ENCODE results near the gene GPR119. TPM values are rescaled to one million over a fixed set of nuclear protein-coding genes. Genes with fewer than 3 reads are reported as not detected.

The GPR119 gene
- total and polyA plus RNA-seq, 2 experiments from 2014 or later = not detected

GRCh38 chrX:130418066-130418465, 32.6 kb upstream of the GPR119 start:
- no peaks in the 10 kb centered on the region for H3K9me3 ChIP-seq (ENCODE audit: low read depth)

GRCh38 chrX:130416785-130417184, 31.3 kb upstream of the GPR119 start:
- no peaks in the 10 kb centered on the region for H3K79me2 ChIP-seq (ENCODE audit: insufficient read depth)
- no peaks in the 10 kb centered on the region for H3K27me3 ChIP-seq (replicated peaks; ENCODE audit: insufficient read depth)
- in situ Hi-C loops (cut with MboI) = no loop called here
- H3K9ac ChIP-seq = no peak overlapping the region
- DNase-seq = no peak
- H3K9me2 ChIP-seq (ENCODE audit: insufficient read depth) = no peaks in the 10 kb centered on the region
- TF ChIP-seq EZH2phosphoT487 (IDR thresholded peaks at IDR 0.05; ENCODE audit: insufficient read depth, low read depth) = no peak
- TF ChIP-seq EZH2 (IDR thresholded peaks at IDR 0.05; ENCODE audit: insufficient read depth, poor library complexity, severe bottlenecking) = no peak
- H3K4me3 ChIP-seq = no peak overlapping the region
- H3K27ac ChIP-seq = no peak overlapping the region
- H3K36me3 ChIP-seq (ENCODE audit: low read depth) = no peaks in the 10 kb centered on the region
- H3F3A ChIP-seq (ENCODE audit: insufficient read depth) = no peaks in the 10 kb centered on the region
- no peaks in the 10 kb centered on the region for H3K4me1 ChIP-seq (ENCODE audit: insufficient read depth)
- no peaks in the 10 kb centered on the region for H3K9me3 ChIP-seq (ENCODE audit: low read depth)
- 89 to 100% methylated on average over 3 to 4 of the region's 4 CpGs for WGBS, 2 experiments (ENCODE audit: low coverage in 1 of 2, low lambda C conversion rate in 2 of 2, missing lambda C conversion rate in 2 of 2)
- no peak overlapping the region for H3K4me2 ChIP-seq (ENCODE audit: unreplicated experiment)
- H2AFZ ChIP-seq = no peak overlapping the region
- H4K20me1 ChIP-seq (ENCODE audit: insufficient read depth) = no peaks in the 10 kb centered on the region

More at GRCh38 chrX:130418066-130418465, 32.6 kb upstream of the GPR119 start:
- no peaks in the 10 kb centered on the region for H3K36me3 ChIP-seq (ENCODE audit: low read depth)
- no peaks in the 10 kb centered on the region for H3K4me1 ChIP-seq (ENCODE audit: insufficient read depth)
- no peak for TF ChIP-seq EZH2 (IDR thresholded peaks at IDR 0.05; ENCODE audit: insufficient read depth, poor library complexity, severe bottlenecking)
- TF ChIP-seq EZH2phosphoT487 (IDR thresholded peaks at IDR 0.05; ENCODE audit: insufficient read depth, low read depth) = no peak
- H3K9ac ChIP-seq = no peak overlapping the region
- H2AFZ ChIP-seq = no peak overlapping the region
- 75 to 88% methylated on average over 2 of the region's 2 CpGs for WGBS, 2 experiments (ENCODE audit: low coverage in 1 of 2, low lambda C conversion rate in 2 of 2, missing lambda C conversion rate in 2 of 2)
- in situ Hi-C loops (cut with MboI) = no loop called here
- no peaks in the 10 kb centered on the region for H3K27me3 ChIP-seq (replicated peaks; ENCODE audit: insufficient read depth)
- H3K4me2 ChIP-seq (ENCODE audit: unreplicated experiment) = no peak overlapping the region
- no peak overlapping the region for H3K4me3 ChIP-seq
- H3K27ac ChIP-seq = no peak overlapping the region
- no peak for DNase-seq
- no peaks in the 10 kb centered on the region for H3K9me2 ChIP-seq (ENCODE audit: insufficient read depth)
- no peaks in the 10 kb centered on the region for H3F3A ChIP-seq (ENCODE audit: insufficient read depth)
- no peaks in the 10 kb centered on the region for H4K20me1 ChIP-seq (ENCODE audit: insufficient read depth)
- no peaks in the 10 kb centered on the region for H3K79me2 ChIP-seq (ENCODE audit: insufficient read depth)

- WGBS, 2 experiments (ENCODE audit: low coverage in 1 of 2, low lambda C conversion rate in 2 of 2, missing lambda C conversion rate in 2 of 2) = 98% methylated on average over 6 to 7 of the region's 7 CpGs
These were observed 29.7 kb upstream of the GPR119 start for GRCh38 chrX:130415201-130415600.

GRCh38 chrX:130414800-130415199, 29.3 kb upstream of the GPR119 start:
- no peak for DNase-seq
- in situ Hi-C loops (cut with MboI) = no loop called here

More at GRCh38 chrX:130415201-130415600, 29.7 kb upstream of the GPR119 start:
- no peak for TF ChIP-seq EZH2phosphoT487 (IDR thresholded peaks at IDR 0.05; ENCODE audit: insufficient read depth, low read depth)
- TF ChIP-seq EZH2 (IDR thresholded peaks at IDR 0.05; ENCODE audit: insufficient read depth, poor library complexity, severe bottlenecking) = no peak
- Histone ChIP-seq H3K9me3 (ENCODE audit: low read depth) (no peaks in the 10 kb centered on the region), H3K4me2 (ENCODE audit: unreplicated experiment) (no peak overlapping the region), H3K27me3 (replicated peaks; ENCODE audit: insufficient read depth) (no peaks in the 10 kb centered on the region), H3K4me1 (ENCODE audit: insufficient read depth) (no peaks in the 10 kb centered on the region), H4K20me1 (ENCODE audit: insufficient read depth) (no peaks in the 10 kb centered on the region), H2AFZ (no peak overlapping the region), H3K27ac (no peak overlapping the region), H3K9me2 (ENCODE audit: insufficient read depth) (no peaks in the 10 kb centered on the region), H3K36me3 (ENCODE audit: low read depth) (no peaks in the 10 kb centered on the region), H3K9ac (no peak overlapping the region), H3K4me3 (no peak overlapping the region), H3F3A (ENCODE audit: insufficient read depth) (no peaks in the 10 kb centered on the region), H3K79me2 (ENCODE audit: insufficient read depth) (no peaks in the 10 kb centered on the region)
- in situ Hi-C loops (cut with MboI) = no loop called here
- DNase-seq = no peak

GRCh38 chrX:130413415-130413814, 27.9 kb upstream of the GPR119 start:
- Histone ChIP-seq H3K4me2 (ENCODE audit: unreplicated experiment) (no peak overlapping the region), H3K9me3 (ENCODE audit: low read depth) (no peaks in the 10 kb centered on the region), H2AFZ (no peak overlapping the region), H4K20me1 (ENCODE audit: insufficient read depth) (no peaks in the 10 kb centered on the region), H3K4me1 (ENCODE audit: insufficient read depth) (no peaks in the 10 kb centered on the region), H3K27me3 (replicated peaks; ENCODE audit: insufficient read depth) (no peaks in the 10 kb centered on the region), H3F3A (ENCODE audit: insufficient read depth) (no peaks in the 10 kb centered on the region), H3K4me3 (no peak overlapping the region), H3K79me2 (ENCODE audit: insufficient read depth) (no peaks in the 10 kb centered on the region), H3K27ac (no peak overlapping the region), H3K9me2 (ENCODE audit: insufficient read depth) (no peaks in the 10 kb centered on the region), H3K9ac (no peak overlapping the region), H3K36me3 (ENCODE audit: low read depth) (0 out of 2 replicates have a peak, but pooled peaks cover 1% of the 10 kb centered on the region)
- in situ Hi-C loops (cut with MboI) = no loop called here
- TF ChIP-seq EZH2phosphoT487 (IDR thresholded peaks at IDR 0.05; ENCODE audit: insufficient read depth, low read depth) (no peak), EZH2 (IDR thresholded peaks at IDR 0.05; ENCODE audit: insufficient read depth, poor library complexity, severe bottlenecking) (no peak)
- 93 to 100% methylated on average over 1 of the region's 2 CpGs for WGBS, 2 experiments (ENCODE audit: low coverage in 1 of 2, low lambda C conversion rate in 2 of 2, missing lambda C conversion rate in 2 of 2)
- no peak for DNase-seq

More at GRCh38 chrX:130414800-130415199, 29.3 kb upstream of the GPR119 start:
- H2AFZ ChIP-seq = no peak overlapping the region
- no peaks in the 10 kb centered on the region for H3K9me2 ChIP-seq (ENCODE audit: insufficient read depth)
- TF ChIP-seq EZH2 (IDR thresholded peaks at IDR 0.05; ENCODE audit: insufficient read depth, poor library complexity, severe bottlenecking) (no peak), EZH2phosphoT487 (IDR thresholded peaks at IDR 0.05; ENCODE audit: insufficient read depth, low read depth) (no peak)
- H3K27ac ChIP-seq = no peak overlapping the region
- no peaks in the 10 kb centered on the region for H3K36me3 ChIP-seq (ENCODE audit: low read depth)
- no peaks in the 10 kb centered on the region for H3K79me2 ChIP-seq (ENCODE audit: insufficient read depth)
- WGBS, 2 experiments (ENCODE audit: low coverage in 1 of 2, low lambda C conversion rate in 2 of 2, missing lambda C conversion rate in 2 of 2) = 96 to 99% methylated on average over 5 of the region's 5 CpGs
- H3K27me3 ChIP-seq (replicated peaks; ENCODE audit: insufficient read depth) = no peaks in the 10 kb centered on the region
- no peak overlapping the region for H3K4me2 ChIP-seq (ENCODE audit: unreplicated experiment)
- H3K4me3 ChIP-seq = no peak overlapping the region
- no peak overlapping the region for H3K9ac ChIP-seq
- no peaks in the 10 kb centered on the region for H3K4me1 ChIP-seq (ENCODE audit: insufficient read depth)
- H3F3A ChIP-seq (ENCODE audit: insufficient read depth) = no peaks in the 10 kb centered on the region
- no peaks in the 10 kb centered on the region for H3K9me3 ChIP-seq (ENCODE audit: low read depth)
- no peaks in the 10 kb centered on the region for H4K20me1 ChIP-seq (ENCODE audit: insufficient read depth)

All from GM23248 (cell line).